ENCODE data around the gene ARHGAP26. TPM values are rescaled to one million over a fixed set of nuclear protein-coding genes. Genes with fewer than 3 reads are reported as not detected.

The ARHGAP26 gene
- total RNA-seq, 6 experiments from 2014 or later: 6.7 to 14.5 (median 8.3) TPM

GRCh38 chr5:143073766-143074165, 303.6 kb downstream of the ARHGAP26 start:
- no peak for DNase-seq
- Histone ChIP-seq H3K4me3 (no peak overlapping the region), H3K36me3 (no peaks in the 10 kb centered on the region), H3K27ac (no peak overlapping the region), H3K9me3 (no peaks in the 10 kb centered on the region), H3K27me3 (no peaks in the 10 kb centered on the region), H3K4me1 (no peaks in the 10 kb centered on the region)
- 86% methylated on average over 3 of the region's 3 CpGs for WGBS (ENCODE audit: insufficient coverage, low coverage, low lambda C conversion rate, missing lambda C conversion rate)
- TF ChIP-seq CTCF (IDR thresholded peaks at IDR 0.05): no peak
- no peak for TF ChIP-seq POLR2A (IDR thresholded peaks at IDR 0.05)
- no peak for ATAC-seq
- intact Hi-C loops (cut with DNase I): no loop called here

DNA sequence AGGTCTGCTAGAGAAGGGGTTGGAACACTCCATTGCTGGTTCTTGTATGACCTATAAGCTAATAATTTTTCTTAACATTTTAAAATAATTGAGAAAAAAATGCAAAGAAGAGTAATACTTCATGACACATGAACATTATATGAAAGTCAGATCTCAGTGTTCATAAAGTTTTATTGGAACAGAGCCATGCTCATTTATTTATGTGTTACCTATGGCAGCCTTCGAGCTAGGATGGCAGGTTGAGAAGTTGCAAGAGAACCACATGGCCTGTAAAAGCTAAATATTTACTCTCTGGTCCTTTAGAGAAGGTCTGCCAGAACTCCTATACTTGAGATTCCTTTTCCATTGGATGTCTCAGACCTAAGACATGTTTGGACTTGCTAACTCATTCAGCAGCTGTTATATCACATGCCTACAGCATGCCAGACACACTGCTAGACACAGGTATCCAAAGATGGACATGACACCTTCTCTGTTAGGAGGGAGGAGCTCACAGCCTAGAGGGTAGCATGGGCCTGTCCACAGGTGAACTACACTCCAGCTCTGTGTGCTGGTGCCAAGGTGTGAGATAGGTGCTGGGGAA, 304.3 kb downstream of the ARHGAP26 start:
- WGBS (ENCODE audit: insufficient coverage, low coverage, low lambda C conversion rate, missing lambda C conversion rate): no CpG with 5 or more reads among the region's 1 CpG
- H3K27me3 ChIP-seq: no peaks in the 10 kb centered on the region
- H3K27ac ChIP-seq: no peak overlapping the region
- DNase-seq (no peak), ATAC-seq (no peak)
- no peak for TF ChIP-seq CTCF (IDR thresholded peaks at IDR 0.05)
- H3K4me3 ChIP-seq: no peak overlapping the region
- intact Hi-C loops (cut with DNase I): no loop called here
- H3K36me3 ChIP-seq: no peaks in the 10 kb centered on the region
- H3K9me3 ChIP-seq: no peaks in the 10 kb centered on the region
- no peaks in the 10 kb centered on the region for H3K4me1 ChIP-seq

DNA sequence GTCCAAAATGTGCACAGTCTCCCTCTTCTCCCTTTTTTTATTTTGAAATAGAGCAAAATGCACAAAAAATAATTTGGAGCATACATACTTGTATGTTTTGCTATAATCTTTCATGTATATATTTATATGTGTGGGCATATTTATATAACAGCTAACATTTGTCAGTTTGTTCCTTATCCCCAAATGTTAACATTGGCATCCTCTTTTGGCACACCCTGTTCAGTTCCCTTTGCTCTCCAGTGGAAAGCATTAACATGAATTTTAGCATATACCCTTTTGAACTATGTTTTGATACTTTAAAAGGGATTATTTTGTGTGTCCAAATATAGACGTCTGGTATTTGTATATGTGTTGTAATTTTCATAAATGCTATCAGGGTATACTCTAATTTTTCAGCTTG, 306.2 kb downstream of the ARHGAP26 start:
- 63% methylated on average over 1 of the region's 1 CpG for WGBS (ENCODE audit: insufficient coverage, low coverage, low lambda C conversion rate, missing lambda C conversion rate)
- Histone ChIP-seq H3K4me1 (no peaks in the 10 kb centered on the region), H3K27me3 (no peaks in the 10 kb centered on the region), H3K4me3 (no peak overlapping the region), H3K27ac (no peak overlapping the region), H3K36me3 (no peaks in the 10 kb centered on the region), H3K9me3 (no peaks in the 10 kb centered on the region)
- no peak for TF ChIP-seq POLR2A (IDR thresholded peaks at IDR 0.05)
- no peak for TF ChIP-seq CTCF (IDR thresholded peaks at IDR 0.05)
- intact Hi-C loops (cut with DNase I): no loop called here
- DNase-seq: no peak
- no peak for ATAC-seq

GRCh38 chr5:143077453-143078103, 307.4 kb downstream of the ARHGAP26 start:
- Histone ChIP-seq H3K4me1 (no peaks in the 10 kb centered on the region), H3K36me3 (no peaks in the 10 kb centered on the region), H3K27ac (no peak overlapping the region), H3K4me3 (no peak overlapping the region), H3K9me3 (no peaks in the 10 kb centered on the region), H3K27me3 (no peaks in the 10 kb centered on the region)
- 100% methylated on average over 2 of the region's 6 CpGs for WGBS (ENCODE audit: insufficient coverage, low coverage, low lambda C conversion rate, missing lambda C conversion rate)
- intact Hi-C loops (cut with DNase I): no loop called here
- no peak for TF ChIP-seq CTCF (IDR thresholded peaks at IDR 0.05)
- no peak for TF ChIP-seq POLR2A (IDR thresholded peaks at IDR 0.05)
- ATAC-seq: no peak
- no peak for DNase-seq
